IMR-90 (cell line): ENCODE data around the gene TLR6. TPM values are rescaled to one million over a fixed set of nuclear protein-coding genes. Genes with fewer than 3 reads are reported as not detected.
"Not testable (repeated sequence)": the region's sequence is repeated elsewhere in the genome, so short reads cannot be mapped to it uniquely, and the experiment has no call there.

Experiments used
- ATAC-seq: fragments of 200-7000 bp; cut with Tn5 transposase; 2 replicates; pipeline ENCODE4 v1.9.1; 2020; ENCODE audit warnings: low read depth, mild to moderate bottlenecking, moderate library complexity
- BruUV-seq: library from RNA; stranded (reverse); fragments of 400-500 nt; replicated peaks from 2 replicates; lab custom pipeline; 2021; lab: Mats Ljungman, UMichigan
- CTCF ChIA-PET: fragments of 300-600 bp; formaldehyde crosslinking; extraction: SDS; loops from one replicate; lab custom pipeline; 2021; ENCODE audit warnings: antibody characterized with exemption; lab: Yijun Ruan, JAX
- POLR2A ChIA-PET: fragments of 300-600 bp; sonication (Branson Sonifier 250); formaldehyde crosslinking; loops from one replicate; lab custom pipeline; 2022; ENCODE audit warnings: antibody characterized with exemption; ENCODE audit not compliant: unreplicated experiment; lab: Charles Lee
- DNase-seq: peaks from one replicate; pipeline ENCODE4 v3.0.0; 2013
- H2AFZ ChIP-seq: replicated peaks from 2 replicates; pipeline ENCODE3; 2013; ENCODE audit warnings: low read length, mild to moderate bottlenecking; ENCODE audit not compliant: poor library complexity
- H2AK5ac ChIP-seq: 2 replicates; pipeline ENCODE4 v1.6.1; 2013; ENCODE audit warnings: low read depth, low read length, inconsistent platforms
- H2AK9ac ChIP-seq: replicated peaks from 2 replicates; pipeline ENCODE3; 2013; ENCODE audit warnings: mild to moderate bottlenecking, low read depth, low read length, moderate library complexity; ENCODE audit not compliant: poor library complexity
- H2BK120ac ChIP-seq: 2 replicates; pipeline ENCODE4 v1.6.1; 2013; ENCODE audit warnings: low read depth, low read length, inconsistent platforms
- H2BK15ac ChIP-seq: 3 replicates; pipeline ENCODE4 v1.6.1; 2013; ENCODE audit warnings: low read depth, low read length, inconsistent platforms
- H2BK20ac ChIP-seq: 2 replicates; pipeline ENCODE4 v1.6.1; 2013; ENCODE audit warnings: low read depth, mild to moderate bottlenecking, inconsistent platforms, low read length, moderate library complexity
- H2BK5ac ChIP-seq: 2 replicates; pipeline ENCODE4 v1.6.1; 2013; ENCODE audit warnings: mild to moderate bottlenecking, low read depth, low read length, inconsistent platforms; ENCODE audit not compliant: poor library complexity, severe bottlenecking
- H3K14ac ChIP-seq: replicated peaks from 2 replicates; pipeline ENCODE4 v1.6.1; 2013; ENCODE audit warnings: low read depth, low read length, inconsistent platforms
- H3K18ac ChIP-seq: 2 replicates; pipeline ENCODE4 v1.6.1; 2013; ENCODE audit warnings: low read depth, low read length, control low read depth
- H3K23ac ChIP-seq: 2 replicates; pipeline ENCODE4 v1.6.1; 2013; ENCODE audit warnings: low read depth, low read length, inconsistent platforms
- H3K27ac ChIP-seq: 2 replicates; pipeline ENCODE4 v1.5.1; 2013; ENCODE audit warnings: mild to moderate bottlenecking, control low read depth, low read length; ENCODE audit not compliant: insufficient read depth
- H3K27me3 ChIP-seq: 2 replicates; pipeline ENCODE4 v1.6.1; 2013; ENCODE audit warnings: low read length; ENCODE audit not compliant: control insufficient read depth, insufficient read depth
- H3K36me3 ChIP-seq: 2 replicates; pipeline ENCODE4 v1.6.1; 2013; ENCODE audit warnings: low read length, mixed read lengths; ENCODE audit not compliant: control insufficient read depth, insufficient read depth
- H3K4ac ChIP-seq: 2 replicates; pipeline ENCODE4 v1.6.1; 2013; ENCODE audit warnings: low read depth, low read length, inconsistent platforms
- H3K4me1 ChIP-seq: 2 replicates; pipeline ENCODE4 v1.6.1; 2013; ENCODE audit warnings: low read length, mixed read lengths; ENCODE audit not compliant: control insufficient read depth, insufficient read depth
- H3K4me2 ChIP-seq: 2 replicates; pipeline ENCODE4 v1.6.1; 2013; ENCODE audit warnings: low read depth, mild to moderate bottlenecking, control low read depth, low read length, moderate library complexity
- H3K4me3 ChIP-seq: 2 replicates; pipeline ENCODE4 v1.5.1; 2013; ENCODE audit warnings: low read depth, mild to moderate bottlenecking, control low read depth, low read length, moderate library complexity; ENCODE audit not compliant: insufficient read depth
- H3K56ac ChIP-seq: 2 replicates; pipeline ENCODE4 v1.6.1; 2013; ENCODE audit warnings: low read length, inconsistent platforms; ENCODE audit not compliant: insufficient read depth; ENCODE audit errors: extremely low read depth
- H3K79me1 ChIP-seq, 2 experiments: 2 replicates each; pipeline ENCODE4 v1.6.1; 2013; ENCODE audit warnings: low read length in 2 of 2, inconsistent platforms in 1 of 2, low read depth in 1 of 2
- H3K9ac ChIP-seq: 2 replicates; pipeline ENCODE4 v1.6.1; 2013; ENCODE audit warnings: low read depth, low read length, control low read depth
- H3K9me1 ChIP-seq: 2 replicates; pipeline ENCODE4 v1.6.1; 2013; ENCODE audit warnings: low read length, inconsistent platforms; ENCODE audit not compliant: insufficient read depth
- H3K9me3 ChIP-seq: 2 replicates; pipeline ENCODE4 v1.6.1; 2013; ENCODE audit warnings: low read length; ENCODE audit not compliant: control insufficient read depth, insufficient read depth
- H4K20me1 ChIP-seq: 2 replicates; pipeline ENCODE4 v1.6.1; 2013; ENCODE audit warnings: low read length, inconsistent platforms; ENCODE audit not compliant: insufficient read depth
- H4K5ac ChIP-seq: 2 replicates; pipeline ENCODE4 v1.6.1; 2013; ENCODE audit warnings: mild to moderate bottlenecking, low read depth, low read length, control low read depth
- H4K8ac ChIP-seq, 2 experiments: 2 replicates each; pipeline ENCODE4 v1.6.1; 2013; ENCODE audit warnings: low read depth in 2 of 2, low read length in 2 of 2, control low read depth in 1 of 2, inconsistent platforms in 1 of 2
- H4K91ac ChIP-seq: 2 replicates; pipeline ENCODE4 v1.6.1; 2013; ENCODE audit warnings: low read depth, low read length, inconsistent platforms; ENCODE audit not compliant: insufficient read depth
- WGBS, 2 experiments: methylation state at CpG; one replicate each; pipeline versions ENCODE4 v1.1.5 to v1.1.7; 2013; ENCODE audit warnings: missing lambda C conversion rate in 2 of 2; ENCODE audit not compliant: insufficient read length in 1 of 2; ENCODE audit errors: extremely low coverage in 2 of 2; 5-methylcytosine and 5-hydroxymethylcytosine counted together
- dilution Hi-C: fragments of 300-500 bp; cut with HindIII; formaldehyde crosslinking; loops from one replicate; pipeline ENCODE4 v1.14.3; 2018; ENCODE audit warnings: low sequenced_read_pairs; ENCODE audit not compliant: unreplicated experiment
- in situ Hi-C: fragments of 300-500 bp; cut with MboI; formaldehyde crosslinking; loops from 3 replicates; pipeline ENCODE4 v1.14.3; 2019; ENCODE audit warnings: low sequenced_read_pairs, inconsistent platforms, mixed read lengths
- intact Hi-C: fragments of 100-400 bp; cut with micrococcal nuclease; formaldehyde crosslinking; loops from 2 replicates; pipeline ENCODE4 v1.10.0; 2022
- polyA plus RNA-seq, 3 experiments: library from polyadenylated mRNA; depleted of rRNA; stranded (reverse); fragments of >200 nt; gene quantifications; 2 replicates each; pipeline ENCODE4 v1.2.3, GENCODE V29; 2012; ENCODE audit warnings: low replicate concordance in 1 of 3
- total RNA-seq: library from RNA; depleted of rRNA; stranded (reverse); fragments of >200 nt; gene quantifications from 2 replicates; pipeline ENCODE4 v1.2.3, GENCODE V29; 2012

The TLR6 gene
- total and polyA plus RNA-seq, 2 of the 4 experiments (the other 2 are of a cell fraction): 1.4 to 3.9 TPM

DNA sequence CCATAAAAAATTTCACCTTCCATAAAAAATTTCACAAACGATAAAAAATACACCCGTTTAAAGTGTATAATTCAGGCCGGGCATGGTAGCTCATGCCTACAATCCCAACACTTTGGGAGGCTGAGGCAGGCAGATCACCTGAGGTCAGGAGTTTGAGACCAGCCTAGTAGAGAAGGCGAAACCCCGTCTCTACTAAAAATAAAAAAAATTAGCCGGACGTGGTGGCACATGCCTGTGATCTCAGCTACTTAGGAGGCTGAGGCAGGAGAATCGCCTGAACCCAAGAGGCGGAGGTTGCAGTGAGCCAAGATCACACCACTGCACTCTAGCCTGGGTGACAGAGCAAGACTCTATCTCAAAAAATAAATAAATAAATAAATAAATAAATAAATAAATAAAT lies 50.4 kb downstream of the TLR6 start:
- H2BK5ac ChIP-seq, H2AK9ac ChIP-seq, CTCF ChIA-PET, BruUV-seq, in situ Hi-C loops, H3K36me3 ChIP-seq, H3K56ac ChIP-seq, POLR2A ChIA-PET, H2BK120ac ChIP-seq, H3K9me3 ChIP-seq, dilution Hi-C loops, H3K14ac ChIP-seq, DNase-seq, H2BK20ac ChIP-seq, H3K9ac ChIP-seq, H3K9me1 ChIP-seq, H3K79me1 ChIP-seq, H4K20me1 ChIP-seq, H3K27ac ChIP-seq, H3K23ac ChIP-seq, H3K4ac ChIP-seq, H2AK5ac ChIP-seq, H3K4me2 ChIP-seq, ATAC-seq, H4K5ac ChIP-seq, H3K18ac ChIP-seq, H3K4me1 ChIP-seq, intact Hi-C loops, H2AFZ ChIP-seq, H4K91ac ChIP-seq, H3K27me3 ChIP-seq, H3K4me3 ChIP-seq, H4K8ac ChIP-seq, H2BK15ac ChIP-seq: not testable (repeated sequence)
- WGBS, 2 experiments: 80 to 100% methylated on average over 2 to 4 of the region's 9 CpGs
